ENCODE data around the gene AP1G1.
"Not testable (repeated sequence)": the region's sequence is repeated elsewhere in the genome, so short reads cannot be mapped to it uniquely, and the experiment has no call there.

Gene AP1G1

GRCh38 chr16:71789136-71789535 is 19.5 kb downstream of the AP1G1 start:
- no peak for DNase-seq
- TF ChIP-seq POLR2A (IDR thresholded peaks at IDR 0.05; ENCODE audit: low read length) (no peak), GATA1 (IDR thresholded peaks at IDR 0.05; ENCODE audit: low read depth, low read length) (no peak)

GRCh38 chr16:71788578-71788977 is 20.1 kb downstream of the AP1G1 start:
- no peak for DNase-seq
- TF ChIP-seq GATA1 (IDR thresholded peaks at IDR 0.05; ENCODE audit: low read depth, low read length), result no peak
- no peak for TF ChIP-seq POLR2A (IDR thresholded peaks at IDR 0.05; ENCODE audit: low read length)

- DNase-seq, result not testable (repeated sequence)
Observed at GRCh38 chr16:71785143-71785542, 23.5 kb downstream of the AP1G1 start.

GRCh38 chr16:71784093-71784492 is 24.5 kb downstream of the AP1G1 start:
- DNase-seq, result no peak
- TF ChIP-seq POLR2A (IDR thresholded peaks at IDR 0.05; ENCODE audit: low read length), result no peak
- TF ChIP-seq GATA1 (IDR thresholded peaks at IDR 0.05; ENCODE audit: low read depth, low read length), result no peak

GRCh38 chr16:71781741-71782140 is 26.9 kb downstream of the AP1G1 start:
- DNase-seq, result no peak

GRCh38 chr16:71780521-71781089 is 28.0 kb downstream of the AP1G1 start:
- TF ChIP-seq GATA1 (IDR thresholded peaks at IDR 0.05; ENCODE audit: low read depth, low read length) (no peak), POLR2A (IDR thresholded peaks at IDR 0.05; ENCODE audit: low read length) (no peak)
- no peak for DNase-seq

More at GRCh38 chr16:71781741-71782140, 26.9 kb downstream of the AP1G1 start:
- TF ChIP-seq POLR2A (IDR thresholded peaks at IDR 0.05; ENCODE audit: low read length) (no peak), GATA1 (IDR thresholded peaks at IDR 0.05; ENCODE audit: low read depth, low read length) (no peak)

GRCh38 chr16:71778780-71779179 is 29.9 kb downstream of the AP1G1 start:
- DNase-seq, result no peak
- TF ChIP-seq POLR2A (IDR thresholded peaks at IDR 0.05; ENCODE audit: low read length) (no peak), GATA1 (IDR thresholded peaks at IDR 0.05; ENCODE audit: low read depth, low read length) (no peak)

GRCh38 chr16:71777329-71777728 is 31.3 kb downstream of the AP1G1 start:
- DNase-seq, result no peak
- no peak for TF ChIP-seq GATA1 (IDR thresholded peaks at IDR 0.05; ENCODE audit: low read depth, low read length)
- no peak for TF ChIP-seq POLR2A (IDR thresholded peaks at IDR 0.05; ENCODE audit: low read length)

- DNase-seq, result no peak
- TF ChIP-seq GATA1 (IDR thresholded peaks at IDR 0.05; ENCODE audit: low read depth, low read length), result no peak
- no peak for TF ChIP-seq POLR2A (IDR thresholded peaks at IDR 0.05; ENCODE audit: low read length)
Observed at GRCh38 chr16:71775949-71776348, 32.7 kb downstream of the AP1G1 start.

GRCh38 chr16:71771571-71771970 is 37.1 kb downstream of the AP1G1 start:
- TF ChIP-seq POLR2A (IDR thresholded peaks at IDR 0.05; ENCODE audit: low read length) (no peak), GATA1 (IDR thresholded peaks at IDR 0.05; ENCODE audit: low read depth, low read length) (no peak)
- no peak for DNase-seq

- DNase-seq, result peak in 1 of 2 experiments; percentile 18
- TF ChIP-seq GATA1 (IDR thresholded peaks at IDR 0.05; ENCODE audit: low read depth, low read length), result no peak
- no peak for TF ChIP-seq POLR2A (IDR thresholded peaks at IDR 0.05; ENCODE audit: low read length)
Observed at GRCh38 chr16:71769222-71769621, 39.4 kb downstream of the AP1G1 start.

GRCh38 chr16:71767060-71767900 is 41.4 kb downstream of the AP1G1 start:
- no peak for DNase-seq
- TF ChIP-seq GATA1 (IDR thresholded peaks at IDR 0.05; ENCODE audit: low read depth, low read length), result no peak
- no peak for TF ChIP-seq POLR2A (IDR thresholded peaks at IDR 0.05; ENCODE audit: low read length)

GRCh38 chr16:71762186-71762585 is 46.4 kb downstream of the AP1G1 start:
- no peak for DNase-seq
- TF ChIP-seq POLR2A (IDR thresholded peaks at IDR 0.05; ENCODE audit: low read length) (no peak), GATA1 (IDR thresholded peaks at IDR 0.05; ENCODE audit: low read depth, low read length) (no peak)

- no peak for TF ChIP-seq GATA1 (IDR thresholded peaks at IDR 0.05; ENCODE audit: low read depth, low read length)
- no peak for TF ChIP-seq POLR2A (IDR thresholded peaks at IDR 0.05; ENCODE audit: low read length)
- no peak for DNase-seq
Observed at GRCh38 chr16:71761097-71761496, 47.5 kb downstream of the AP1G1 start.

GRCh38 chr16:71758293-71758760 is 50.3 kb downstream of the AP1G1 start:
- no peak for DNase-seq
- TF ChIP-seq GATA1 (IDR thresholded peaks at IDR 0.05; ENCODE audit: low read depth, low read length) (no peak), POLR2A (IDR thresholded peaks at IDR 0.05; ENCODE audit: low read length) (no peak)

Data from erythroblast (primary cell).